Measurements from ENCODE around the gene ALOX5.

GRCh38 chr10:45372251-45372951, 1.6 kb upstream of the ALOX5 start:
- no peak for TF ChIP-seq CTCF (IDR thresholded peaks at IDR 0.05 in 8 of 11, conservative IDR thresholded peaks at IDR 0.05 in 3 of 11)
- TF ChIP-seq POLR2AphosphoS5 (IDR thresholded peaks at IDR 0.05), result no peak

Measured in spleen (tissue), 7 donors.